PC-3 (cell line): ENCODE measurements around the gene KATNAL1.
"Not testable (repeated sequence)": the region's sequence is repeated elsewhere in the genome, so short reads cannot be mapped to it uniquely, and the experiment has no call there.

Source experiments
- CTCF ChIP-seq: fragments of 300-600 bp; sonication (generic); conservative IDR thresholded peaks from 2 replicates; pipeline ENCODE4 v1.5.1; 2017; ENCODE audit warnings: antibody characterized with exemption, low read depth, mild to moderate bottlenecking, low read length
- EZH2 ChIP-seq: fragments of 300-600 bp; sonication (generic); IDR thresholded peaks from one replicate; pipeline ENCODE4 v1.6.1; 2017; ENCODE audit warnings: antibody characterized with exemption, mild to moderate bottlenecking, low read length; ENCODE audit not compliant: unreplicated experiment

- not testable (repeated sequence) for TF ChIP-seq CTCF, EZH2
Measured at GRCh38 chr13:30174250-30174649, 133.1 kb downstream of the KATNAL1 start.
